Vagina (tissue), 2 donors: ENCODE measurements around the gene POU4F2.

Experiments used
- CTCF ChIP-seq, 3 experiments: fragments of 450-650 bp in 2 of 3; fragments of 200-600 bp in 1 of 3; sonication (generic) in 1 of 3; IDR thresholded peaks; one replicate each; pipeline ENCODE4 v1.5.1; 2017 to 2019; ENCODE audit warnings: antibody characterized with exemption in 3 of 3, mild to moderate bottlenecking in 2 of 3, moderate library complexity in 2 of 3
- POLR2A ChIP-seq, 2 donors: fragments of 450-650 bp; IDR thresholded peaks; one replicate each; pipeline ENCODE4 v1.6.1; 2017; ENCODE audit warnings: antibody characterized with exemption in 2 of 2, mild to moderate bottlenecking in 2 of 2, moderate library complexity in 2 of 2
- POLR2AphosphoS5 ChIP-seq, 2 donors: sonication (generic); formaldehyde crosslinking; IDR thresholded peaks; one replicate each; pipeline ENCODE4 v1.9.0; 2017; ENCODE audit warnings: antibody characterized with exemption in 2 of 2, mild to moderate bottlenecking in 2 of 2, low read depth in 1 of 2; ENCODE audit not compliant: insufficient read depth in 1 of 2

DNA sequence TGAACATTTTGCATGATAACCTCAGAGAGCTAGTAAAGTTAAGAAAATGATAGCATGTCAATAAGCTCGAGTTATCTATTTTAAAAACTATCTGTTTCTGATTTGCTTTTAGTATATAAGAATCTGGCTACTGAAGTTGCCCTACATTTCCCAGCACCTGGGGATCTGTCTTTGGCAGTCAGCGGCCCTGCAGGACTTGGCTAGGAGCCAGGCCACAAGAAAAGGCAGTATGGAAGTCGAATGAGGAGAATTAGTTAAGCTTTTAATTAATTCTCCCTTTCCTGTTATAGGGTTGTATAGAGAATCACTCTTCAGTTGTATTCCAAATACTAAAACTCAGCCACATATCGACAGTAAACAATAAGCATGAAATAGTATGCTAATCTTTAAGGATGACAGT is 22.7 kb downstream of the POU4F2 start:
- no peak for TF ChIP-seq POLR2A (IDR thresholded peaks at IDR 0.05)
- TF ChIP-seq CTCF (IDR thresholded peaks at IDR 0.05) = no peak
- no peak for TF ChIP-seq POLR2AphosphoS5 (IDR thresholded peaks at IDR 0.05; ENCODE audit: insufficient read depth in 1 of 2, low read depth in 1 of 2)
